Stimulated activated CD4-positive, alpha-beta T cell treated with anti-CD3 and anti-CD28 coated beads, TNF-alpha, amount 100 ng/mL, for 4 hours (primary cell): ENCODE data around the gene MYO3B.
"Not testable (repeated sequence)": the region's sequence is repeated elsewhere in the genome, so short reads cannot be mapped to it uniquely, and the experiment has no call there.

Experiments used
- DNase-seq, 3 experiments: peaks; one replicate each; pipeline ENCODE4 v3.0.0-alpha.2; 2020; ENCODE audit warnings: low read depth in 3 of 3

MYO3B gene

DNA sequence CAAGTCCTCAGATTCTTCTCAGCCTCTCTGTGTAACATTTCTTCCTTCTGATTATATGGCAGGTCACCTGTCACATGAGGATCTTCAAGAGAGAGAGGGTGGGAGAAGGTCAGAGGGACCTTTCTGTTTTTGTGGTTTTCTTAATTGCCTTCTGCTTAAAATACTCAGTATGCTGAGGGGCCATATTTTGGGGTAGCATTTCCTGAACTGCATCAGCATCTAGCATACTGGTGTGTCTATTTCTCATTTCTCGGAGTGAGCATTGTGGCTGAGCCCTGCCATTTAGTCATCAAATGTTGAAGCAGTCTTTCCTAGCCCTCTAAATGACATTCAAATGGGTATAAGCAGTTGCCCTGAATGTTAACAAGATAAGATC is 162.7 kb downstream of the MYO3B start:
- no peak for DNase-seq

DNA sequence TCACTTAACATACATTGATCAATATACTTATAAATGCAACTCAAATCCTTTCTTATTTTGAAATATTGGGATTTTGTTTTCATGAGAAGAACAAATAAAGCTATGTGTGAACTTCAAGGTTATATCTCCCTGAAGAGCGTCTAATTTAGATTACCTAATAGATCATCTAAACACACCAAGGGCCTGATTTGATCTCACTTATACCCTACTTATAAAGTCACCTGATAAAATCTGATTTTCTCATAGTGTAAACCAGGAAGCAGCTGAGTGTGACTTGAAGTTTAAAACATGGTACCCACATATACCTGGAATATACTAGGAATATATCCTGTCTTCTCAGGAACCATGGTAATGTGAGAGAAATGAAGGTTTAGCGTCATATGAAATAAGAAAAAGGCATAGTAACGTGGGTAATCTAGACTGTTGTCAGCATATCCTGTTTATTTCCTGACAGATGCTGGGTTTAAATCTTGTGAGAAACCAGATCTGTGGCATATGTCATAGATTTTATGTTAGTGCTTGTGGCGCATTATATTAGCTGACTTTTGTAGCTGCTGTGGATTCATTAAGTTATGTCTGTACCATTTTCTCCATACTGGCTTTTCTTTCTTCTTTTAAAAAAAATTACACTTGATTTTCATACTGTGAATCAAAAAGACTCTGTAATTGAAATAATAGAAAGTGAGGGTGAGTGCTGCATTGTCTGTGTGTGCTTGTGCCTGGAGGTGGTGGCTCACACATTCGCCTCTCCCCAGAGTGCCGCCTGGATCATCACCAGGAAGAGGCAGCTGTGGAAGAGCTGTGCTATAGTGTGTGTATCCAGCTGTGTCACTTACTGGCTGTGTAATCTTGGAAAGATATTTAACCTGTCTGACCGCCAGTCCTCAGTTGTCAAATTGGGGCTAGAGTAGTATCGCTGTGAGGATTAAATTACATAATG is 164.0 kb downstream of the MYO3B start:
- DNase-seq: no peak

DNA sequence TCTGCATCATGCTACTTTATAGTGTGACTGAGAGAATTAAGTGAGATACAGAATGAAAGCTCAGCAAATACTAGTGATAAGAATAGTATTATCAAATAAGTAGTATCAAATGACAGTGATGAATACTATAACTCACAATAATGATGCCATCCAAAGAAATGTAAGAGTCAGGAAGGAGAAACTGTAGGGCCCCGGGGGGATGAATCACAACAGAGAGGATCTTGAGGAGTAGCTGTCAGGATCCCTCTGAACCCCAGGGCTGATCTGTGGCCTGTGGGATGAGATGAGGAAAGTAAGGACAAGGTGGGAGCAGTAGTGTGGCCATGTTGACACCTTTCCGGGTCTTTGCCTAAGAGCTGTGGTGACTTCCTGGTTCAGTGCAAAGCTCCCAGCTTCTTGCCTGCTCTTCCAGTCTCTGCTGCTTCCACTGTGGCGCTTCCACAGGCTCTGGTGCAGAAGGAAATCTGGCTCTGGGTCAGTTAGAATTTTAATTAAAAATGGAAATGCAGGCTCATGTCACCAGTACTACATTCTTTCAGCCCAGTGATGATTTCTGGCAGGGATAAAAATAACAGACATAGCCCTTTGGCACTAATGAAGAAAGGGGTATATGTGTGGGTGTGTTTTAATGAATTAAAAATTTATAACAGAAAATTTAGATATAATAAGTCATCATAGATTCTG is 166.9 kb downstream of the MYO3B start:
- DNase-seq: no peak

GRCh38 chr2:170345607-170346006 is 167.7 kb downstream of the MYO3B start:
- no peak for DNase-seq

DNA sequence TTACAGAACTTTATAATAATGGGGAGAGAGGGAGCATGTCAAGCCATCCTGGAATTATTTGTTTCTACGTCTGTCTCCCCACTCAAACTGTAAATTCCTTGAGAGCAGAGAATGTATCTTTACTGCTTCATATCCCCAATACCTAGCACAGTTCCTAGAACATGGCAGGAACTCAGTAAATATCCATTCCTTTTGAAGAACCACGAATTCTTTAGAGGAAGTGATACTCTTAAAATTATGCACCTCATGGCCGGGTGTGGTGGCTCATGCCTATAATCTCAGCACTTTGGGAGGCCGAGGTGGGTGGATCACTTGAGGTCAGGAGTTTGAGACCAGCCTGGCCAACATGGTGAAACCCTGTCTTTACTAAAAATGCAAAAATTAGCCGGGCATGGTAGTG is 171.3 kb downstream of the MYO3B start:
- not testable (repeated sequence) for DNase-seq

DNA sequence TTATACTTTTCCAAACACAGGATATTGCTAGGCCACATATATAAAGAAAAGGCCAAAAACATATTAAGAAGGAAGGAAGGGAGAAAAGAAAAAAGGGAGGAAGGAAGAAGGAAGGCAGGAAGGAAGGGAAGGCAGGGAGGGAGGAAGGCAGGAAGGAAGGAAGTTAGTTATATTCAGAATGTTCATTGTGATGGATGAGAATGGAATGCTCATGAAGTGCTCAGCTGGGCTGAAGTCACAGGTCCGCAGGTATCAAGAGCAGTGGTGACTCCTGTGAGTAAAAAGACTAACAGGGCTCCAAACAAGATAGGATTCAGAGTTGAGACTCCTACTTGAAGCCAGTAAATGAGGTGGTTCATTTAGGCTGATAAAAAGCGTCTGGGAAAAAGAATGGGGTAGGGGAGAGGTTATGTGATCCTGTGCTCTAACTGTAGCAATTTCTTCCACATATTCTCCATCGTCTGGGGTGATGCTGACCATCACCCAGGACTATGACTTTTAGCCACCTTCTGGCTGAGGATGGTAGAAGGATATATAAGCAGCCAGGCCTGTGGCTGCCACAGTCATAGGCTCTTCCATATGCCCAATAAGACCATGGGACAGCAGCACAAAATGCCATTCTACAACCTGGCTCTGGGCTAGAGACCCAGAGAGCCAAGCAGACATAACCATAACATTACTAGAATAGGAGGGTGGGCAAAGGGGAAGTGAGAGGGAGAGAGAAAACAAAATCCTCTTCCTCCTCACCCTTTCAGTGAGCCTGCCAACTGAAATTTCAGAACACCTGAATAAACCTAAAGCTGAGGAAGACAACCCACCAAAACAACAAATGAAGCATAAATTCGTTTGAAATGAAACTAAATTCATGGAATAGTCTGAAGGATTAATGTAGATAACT is 173.2 kb downstream of the MYO3B start:
- no peak for DNase-seq

DNA sequence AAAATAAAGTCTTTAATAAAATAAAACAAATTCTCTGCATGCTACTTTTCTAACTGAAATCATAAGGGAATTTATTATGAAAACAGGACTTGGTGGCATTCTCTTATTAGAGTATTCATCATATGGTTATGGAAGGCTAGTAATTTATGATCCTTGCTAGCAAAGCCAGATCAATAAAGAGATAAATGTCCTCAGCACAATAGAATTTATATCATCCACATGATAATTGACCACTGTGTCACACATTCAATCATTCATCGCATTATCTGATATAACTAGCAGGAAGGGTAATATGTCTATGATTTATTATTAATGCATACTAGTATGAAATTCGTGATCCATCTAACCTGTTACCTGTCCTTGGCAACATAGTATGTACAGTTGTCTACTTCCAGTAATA is 175.8 kb downstream of the MYO3B start:
- no peak for DNase-seq

GRCh38 chr2:170354388-170354787 is 176.4 kb downstream of the MYO3B start:
- no peak for DNase-seq

DNA sequence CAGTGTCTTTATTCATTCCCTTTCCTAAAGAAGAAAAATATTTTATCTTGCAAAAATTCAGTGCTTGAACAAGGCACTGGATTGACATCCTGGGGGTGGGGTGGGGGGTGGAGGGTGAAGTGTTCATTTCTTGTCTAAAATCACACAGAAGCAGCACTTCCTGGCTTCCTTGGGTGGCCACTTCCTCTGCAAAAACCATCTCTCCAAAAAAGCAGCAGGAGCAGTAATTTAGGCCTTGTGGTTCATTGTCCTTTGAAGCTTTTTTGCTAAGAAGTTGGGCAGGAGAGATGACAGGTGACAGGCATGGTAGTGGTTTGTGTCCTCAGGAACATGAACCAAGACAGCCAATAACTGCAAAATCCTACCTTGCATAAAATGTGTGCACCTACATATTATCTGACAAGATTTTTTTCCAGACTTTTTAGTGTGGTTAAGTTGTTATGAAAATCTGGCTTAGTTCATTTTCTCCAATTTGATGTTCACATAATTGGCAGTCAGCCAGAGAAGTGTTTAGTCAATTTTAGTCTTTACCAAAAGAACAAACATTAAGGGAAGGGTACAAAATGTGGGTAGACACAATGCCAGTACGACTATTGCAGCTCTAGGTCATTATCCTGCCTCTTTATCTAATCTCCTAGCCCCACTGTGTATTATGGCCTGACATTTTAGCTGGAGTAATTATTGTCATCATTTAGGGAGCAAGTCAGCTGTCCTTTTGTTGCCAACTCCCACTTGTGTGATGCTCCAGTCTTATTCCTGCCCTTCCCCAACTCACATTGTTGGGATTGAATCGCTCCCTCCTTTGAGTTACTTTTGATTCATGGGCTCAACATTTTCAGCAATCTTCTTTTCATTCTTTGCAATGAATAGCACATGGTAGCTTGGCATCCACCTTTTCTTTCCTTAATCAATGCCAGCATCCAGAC is 177.2 kb downstream of the MYO3B start:
- no peak for DNase-seq

- no peak for DNase-seq
Measured at GRCh38 chr2:170359466-170359865, 181.5 kb downstream of the MYO3B start.

- no peak for DNase-seq
Measured at GRCh38 chr2:170360546-170361089, 182.7 kb downstream of the MYO3B start.

DNA sequence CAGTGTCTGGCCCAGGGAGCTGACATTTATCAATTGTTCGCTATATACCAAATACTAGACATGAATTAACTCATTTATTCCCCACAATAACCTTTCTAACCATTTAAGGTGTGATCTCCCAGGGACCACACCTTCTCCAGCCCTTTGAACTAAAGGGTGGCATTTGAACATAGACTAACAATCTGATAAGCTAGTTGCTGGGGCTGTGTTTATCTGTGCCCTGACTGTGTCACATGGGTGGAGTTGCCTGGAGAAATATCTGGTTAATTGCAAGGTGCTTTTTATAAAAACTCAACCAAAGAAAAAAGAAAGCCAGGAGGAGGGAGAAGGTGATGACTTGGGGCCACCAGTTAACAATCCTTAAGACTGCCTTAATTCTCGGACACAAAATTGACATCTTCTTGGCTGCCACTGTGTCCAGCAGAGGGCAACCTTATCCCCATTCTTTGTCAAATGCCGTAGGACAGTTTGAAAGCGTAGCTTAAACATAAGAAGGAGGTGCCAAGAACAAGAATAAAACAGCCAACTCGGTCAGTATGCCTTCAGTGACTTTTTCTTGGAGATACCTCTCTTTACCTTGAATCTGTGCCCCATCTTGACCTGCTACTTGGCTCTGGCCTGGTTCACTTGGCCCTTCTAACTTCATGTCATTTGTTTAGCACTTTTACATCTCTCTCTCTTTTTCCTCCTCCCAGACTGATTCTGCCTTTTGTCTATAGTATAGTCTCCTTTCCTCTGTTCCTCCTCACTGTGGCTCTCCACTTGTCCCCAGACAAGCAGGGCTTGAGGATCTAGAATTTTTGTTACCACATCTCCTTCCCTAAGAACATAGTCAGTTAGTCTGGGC is 183.4 kb downstream of the MYO3B start:
- peak in 2 of 3 experiments; percentile 3 to 17 for DNase-seq

DNA sequence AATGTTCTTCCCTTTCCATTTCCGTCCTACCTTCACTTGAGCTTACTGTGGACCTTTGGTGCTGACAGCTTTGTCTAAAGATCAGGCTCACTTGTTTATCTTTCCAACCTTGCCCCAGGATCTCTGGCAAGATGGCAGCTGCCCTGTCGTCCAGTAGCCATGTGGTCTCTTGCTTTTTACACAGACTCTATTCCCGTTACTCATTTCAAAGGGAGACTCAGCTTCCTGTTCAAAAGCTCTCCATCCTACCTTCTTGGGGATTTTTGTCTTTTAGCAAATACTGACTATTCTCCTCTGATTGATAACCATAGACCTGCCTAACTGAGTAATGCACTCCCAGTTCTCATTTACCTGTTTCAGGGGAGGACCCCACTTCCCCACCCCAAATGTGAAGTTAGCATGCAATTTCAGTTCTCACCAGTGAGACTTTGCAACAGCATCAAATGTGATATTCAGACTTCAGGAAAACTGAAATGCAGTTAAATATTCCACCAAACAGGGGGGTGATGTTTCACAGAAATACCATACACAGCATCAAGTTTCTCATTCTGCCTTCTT is 184.4 kb downstream of the MYO3B start:
- no peak for DNase-seq

GRCh38 chr2:170362871-170363631 is 185.1 kb downstream of the MYO3B start:
- no peak for DNase-seq

DNA sequence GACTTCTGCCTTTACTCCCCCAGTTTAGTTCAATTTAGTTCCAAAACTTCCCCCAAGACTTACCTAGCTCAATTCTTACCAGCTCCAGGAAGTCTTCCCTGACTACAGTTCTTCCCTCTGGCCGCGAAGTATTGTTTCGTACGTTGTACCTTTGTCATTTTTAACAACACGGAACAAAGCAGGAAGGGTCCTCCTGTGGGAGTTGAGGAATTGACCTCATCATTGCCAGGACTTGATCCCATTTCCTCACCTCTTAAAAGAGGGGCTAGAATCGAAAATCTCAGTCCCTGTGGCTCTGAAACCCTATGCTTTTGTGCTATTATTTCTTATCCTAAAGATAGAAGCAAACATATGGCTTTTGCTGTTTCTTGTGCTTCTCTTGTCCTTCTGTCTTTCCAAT is 187.1 kb downstream of the MYO3B start:
- no peak for DNase-seq

DNA sequence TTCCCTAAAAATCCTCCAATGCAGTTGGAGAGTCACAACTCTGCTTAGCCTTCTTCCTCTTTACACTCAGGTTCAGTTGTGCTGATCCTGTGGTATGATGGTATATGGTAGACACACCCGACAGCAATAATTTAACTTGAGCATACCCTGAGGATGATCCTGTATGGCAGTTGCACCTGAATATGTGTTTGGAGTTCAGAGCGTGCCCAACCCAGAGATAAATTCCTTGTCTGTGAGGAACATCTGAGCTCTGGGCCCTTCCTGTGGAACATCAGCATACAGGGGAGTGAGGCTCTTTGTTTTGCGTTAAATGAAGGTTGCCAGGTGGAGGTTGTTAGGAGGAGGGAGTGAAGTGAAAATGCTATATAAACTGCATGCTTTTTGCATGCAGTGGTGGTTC is 187.7 kb downstream of the MYO3B start:
- DNase-seq: no peak

- no peak for DNase-seq
Measured at GRCh38 chr2:170368370-170368769, 190.4 kb downstream of the MYO3B start.

DNA sequence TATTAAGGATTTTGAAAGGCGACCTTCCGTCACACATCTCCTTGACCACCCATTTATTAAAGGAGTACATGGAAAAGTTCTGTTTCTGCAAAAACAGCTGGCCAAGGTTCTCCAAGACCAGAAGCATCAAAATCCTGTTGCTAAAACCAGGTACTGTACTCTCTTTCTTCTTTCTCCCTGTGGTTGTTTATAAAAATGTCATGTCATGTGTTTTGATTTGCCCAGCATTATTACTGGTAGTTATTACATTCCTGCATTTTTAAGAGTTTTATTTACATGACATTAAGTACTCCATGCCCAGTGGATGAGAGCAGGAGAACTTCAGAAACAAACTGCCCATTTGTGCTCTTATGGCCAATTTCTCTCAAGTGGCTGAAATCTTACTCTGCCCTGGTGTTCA is 191.3 kb downstream of the MYO3B start:
- no peak for DNase-seq

DNA sequence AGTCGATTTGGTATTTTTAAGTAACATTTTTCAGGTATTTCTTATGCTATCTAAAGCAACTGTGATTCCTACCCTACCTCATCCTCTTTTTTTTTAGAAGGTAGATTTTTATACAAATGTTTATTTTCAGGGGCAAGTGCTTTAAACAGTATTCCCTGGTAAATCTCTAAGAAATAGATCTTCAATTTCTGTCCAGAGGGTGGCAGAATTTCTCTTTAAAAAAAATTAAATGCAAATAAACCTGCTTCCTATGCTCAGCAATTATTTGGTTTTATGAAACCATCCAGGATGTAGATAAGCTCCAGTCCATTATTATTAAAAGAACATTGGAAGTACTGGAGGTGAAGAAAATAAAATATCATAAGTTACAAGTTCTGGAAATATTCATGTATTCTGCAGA is 191.9 kb downstream of the MYO3B start:
- no peak for DNase-seq
